GM12878 (cell line): ENCODE results near the gene PHLDA3. TPM values are rescaled to one million over a fixed set of nuclear protein-coding genes. Genes with fewer than 3 reads are reported as not detected.

ENCODE experiments used
- ATAC-seq: fragments of 200-7000 bp; cut with Tn5 transposase; 3 replicates; pipeline ENCODE4 v1.9.1; 2020; ENCODE audit warnings: mild to moderate bottlenecking, moderate library complexity
- BruUV-seq: library from RNA; stranded (reverse); fragments of 400-500 nt; replicated peaks from 2 replicates; lab custom pipeline; 2021; lab: Mats Ljungman, UMichigan
- CTCF ChIA-PET: fragments of 300-600 bp; sonication (Branson Sonifier 250); formaldehyde crosslinking; extraction: SDS; loops from one replicate; lab custom pipeline; 2021; ENCODE audit warnings: inconsistent platforms; lab: Yijun Ruan, JAX
- POLR2A ChIA-PET: fragments of 350-600 bp; formaldehyde crosslinking; extraction: SDS; loops from one replicate; lab custom pipeline; 2021; ENCODE audit warnings: inconsistent platforms; lab: Charles Lee
- RAD21 ChIA-PET: fragments of 300-600 bp; sonication (Branson Sonifier 250); formaldehyde crosslinking; loops from one replicate; lab custom pipeline; 2023; ENCODE audit warnings: antibody characterized with exemption; ENCODE audit not compliant: unreplicated experiment; lab: Charles Lee
- SMC1A ChIA-PET: fragments of 300-600 bp; sonication (Branson Sonifier 250); formaldehyde crosslinking; loops from one replicate; lab custom pipeline; 2023; ENCODE audit not compliant: unreplicated experiment, uncharacterized antibody; lab: Charles Lee
- DNase-seq: peaks from one replicate; pipeline ENCODE4 v3.0.0-alpha.2; 2011; ENCODE audit warnings: low read depth, low spot score
- FAIRE-seq: peaks from 3 replicates; lab custom pipeline; 2011; peaks lifted over from hg19 to GRCh38; lab: Jason Lieb, UNC
- H2AFZ ChIP-seq: 2 replicates; pipeline ENCODE4 v1.6.0; 2011; ENCODE audit warnings: low read depth, low read length, control low read depth; ENCODE audit not compliant: control insufficient read depth
- H3K27ac ChIP-seq: 2 replicates; pipeline ENCODE4 v1.5.1; 2011; ENCODE audit warnings: control low read depth; ENCODE audit not compliant: control insufficient read depth, insufficient read depth
- H3K27me3 ChIP-seq, 2 experiments: replicated peaks in 1 of 2; 2 replicates each; pipeline versions ENCODE4 v1.6.0 to v1.6.1; 2011; ENCODE audit warnings: low read length in 1 of 2; ENCODE audit not compliant: control insufficient read depth in 2 of 2, insufficient read depth in 2 of 2
- H3K36me3 ChIP-seq, 2 experiments: 2 replicates each; pipeline ENCODE4 v1.5.1; 2011; ENCODE audit warnings: low read length in 1 of 2; ENCODE audit not compliant: control insufficient read depth in 2 of 2, insufficient read depth in 2 of 2
- H3K4me1 ChIP-seq: 2 replicates; pipeline ENCODE4 v1.6.1; 2011; ENCODE audit warnings: mild to moderate bottlenecking, low read length, moderate library complexity, mixed read lengths; ENCODE audit not compliant: control insufficient read depth, insufficient read depth
- H3K4me2 ChIP-seq: 2 replicates; pipeline ENCODE4 v1.6.0; 2011; ENCODE audit warnings: control low read depth; ENCODE audit not compliant: control insufficient read depth, insufficient read depth
- H3K4me3 ChIP-seq: fragments of 200-600 bp; sonication (generic); 2 replicates; pipeline ENCODE4 v1.5.1; 2016
- H3K79me2 ChIP-seq: 2 replicates; pipeline ENCODE4 v1.6.0; 2011; ENCODE audit warnings: low read length; ENCODE audit not compliant: control insufficient read depth, insufficient read depth
- H3K9ac ChIP-seq: 2 replicates; pipeline ENCODE4 v1.8.0; 2011; ENCODE audit warnings: low read length, control low read depth, mixed read lengths; ENCODE audit not compliant: control insufficient read depth, insufficient read depth
- H3K9me3 ChIP-seq: replicated peaks from 3 replicates; pipeline ENCODE4 v1.5.1; 2011; ENCODE audit warnings: mild to moderate bottlenecking, low read length; ENCODE audit not compliant: control insufficient read depth, insufficient read depth
- H4K20me1 ChIP-seq: 2 replicates; pipeline ENCODE4 v1.6.0; 2011; ENCODE audit not compliant: control insufficient read depth, insufficient read depth
- BACH1 ChIP-seq: fragments of 450-650 bp; IDR thresholded peaks from 2 replicates; pipeline ENCODE4 v1.6.1; 2017; ENCODE audit warnings: mild to moderate bottlenecking, borderline replicate concordance
- CEBPB ChIP-seq, 2 experiments: fragments of 150-350 bp in 1 of 2; IDR thresholded peaks; 2 replicates each; pipeline ENCODE4 v1.6.1; 2012 to 2014; ENCODE audit warnings: low read depth in 2 of 2, low read length in 2 of 2, borderline replicate concordance in 1 of 2, inconsistent platforms in 1 of 2
- CEBPZ ChIP-seq: fragments of 150-350 bp; IDR thresholded peaks from 2 replicates; pipeline ENCODE4 v1.6.1; 2016; ENCODE audit warnings: low read depth, low read length
- CHD4 ChIP-seq: fragments of 200-600 bp; sonication (generic); IDR thresholded peaks from 2 replicates; pipeline ENCODE4 v1.6.1; 2016; ENCODE audit warnings: mild to moderate bottlenecking
- E2F4 ChIP-seq: IDR thresholded peaks from 2 replicates; pipeline ENCODE4 v1.6.1; 2012; ENCODE audit warnings: low read depth, low read length, improper control_type of control experiment
- EED ChIP-seq: sonication (generic); IDR thresholded peaks from 2 replicates; pipeline ENCODE4 v1.6.1; 2016; ENCODE audit warnings: antibody characterized with exemption, low read depth
- ESRRA ChIP-seq: IDR thresholded peaks from 2 replicates; pipeline ENCODE4 v1.6.1; 2012; ENCODE audit warnings: mild to moderate bottlenecking, low read length, improper control_type of control experiment
- HDAC6 ChIP-seq: fragments of 200-600 bp; sonication (generic); IDR thresholded peaks from one replicate; pipeline ENCODE4 v1.8.0; 2017; ENCODE audit warnings: antibody characterized with exemption; ENCODE audit not compliant: unreplicated experiment
- JUND ChIP-seq: IDR thresholded peaks from 2 replicates; pipeline ENCODE4 v1.6.1; 2012; ENCODE audit warnings: low read depth, mild to moderate bottlenecking, low read length, improper control_type of control experiment, moderate library complexity
- MEF2A ChIP-seq: IDR thresholded peaks from 2 replicates; pipeline ENCODE4 v1.6.1; 2011; ENCODE audit warnings: low read depth, mild to moderate bottlenecking, low read length, moderate library complexity; ENCODE audit not compliant: insufficient read depth
- MYB ChIP-seq: fragments of 150-350 bp; IDR thresholded peaks from 2 replicates; pipeline ENCODE4 v1.6.1; 2014; ENCODE audit warnings: mild to moderate bottlenecking, low read depth, low read length, borderline replicate concordance
- NR2F1 ChIP-seq: fragments of 450-650 bp; conservative IDR thresholded peaks from 2 replicates; pipeline ENCODE4 v1.6.1; 2017; ENCODE audit warnings: mild to moderate bottlenecking
- PAX8 ChIP-seq: fragments of 450-650 bp; IDR thresholded peaks from 2 replicates; pipeline ENCODE4 v1.6.1; 2017; ENCODE audit warnings: mild to moderate bottlenecking, moderate library complexity
- PBX3 ChIP-seq: IDR thresholded peaks from 2 replicates; pipeline ENCODE4 v1.6.1; 2011; ENCODE audit warnings: mild to moderate bottlenecking, low read depth, low read length, moderate library complexity; ENCODE audit not compliant: insufficient replicate concordance
- RB1 ChIP-seq: fragments of 450-650 bp; formaldehyde crosslinking; IDR thresholded peaks from 2 replicates; pipeline ENCODE4 v1.6.1; 2017; ENCODE audit warnings: mild to moderate bottlenecking, borderline replicate concordance
- RUNX3 ChIP-seq: IDR thresholded peaks from 2 replicates; pipeline ENCODE4 v1.6.1; 2012; ENCODE audit warnings: low read length, inconsistent platforms
- SMAD1 ChIP-seq: fragments of 450-650 bp; IDR thresholded peaks from 2 replicates; pipeline ENCODE4 v1.6.1; 2018; ENCODE audit warnings: mild to moderate bottlenecking, low read depth; ENCODE audit not compliant: partially characterized antibody
- STAT1 ChIP-seq: fragments of 450-650 bp; conservative IDR thresholded peaks from 2 replicates; pipeline ENCODE4 v1.6.1; 2014; ENCODE audit warnings: antibody characterized with exemption, mild to moderate bottlenecking
- TARDBP ChIP-seq: IDR thresholded peaks from 2 replicates; pipeline ENCODE4 v1.6.1; 2016; ENCODE audit warnings: borderline replicate concordance
- ZNF24 ChIP-seq: fragments of 450-650 bp; IDR thresholded peaks from 2 replicates; pipeline ENCODE4 v1.6.1; 2017; ENCODE audit warnings: antibody characterized with exemption, mild to moderate bottlenecking
- WGBS: methylation state at CpG from one replicate; pipeline ENCODE4 v1.1.6; 2016; ENCODE audit warnings: low lambda C conversion rate; ENCODE audit not compliant: insufficient replicate concordance, insufficient coverage; ENCODE audit errors: missing lambda C conversion rate; 5-methylcytosine and 5-hydroxymethylcytosine counted together
- in situ Hi-C: fragments of 300-500 bp; cut with MboI; formaldehyde crosslinking; loops from 9 replicates; pipeline ENCODE4 v1.14.3; 2018; ENCODE audit warnings: mixed read lengths
- intact Hi-C: fragments of 100-400 bp; cut with micrococcal nuclease; formaldehyde crosslinking; loops from one replicate; pipeline ENCODE4 v1.14.2; 2022; ENCODE audit not compliant: unreplicated experiment
- polyA plus RNA-seq, 11 experiments: library from polyadenylated mRNA; depleted of rRNA in 4 of 11; unstranded in 6 of 11; stranded (reverse) in 5 of 11; fragments of >200 nt; fragmentation: Nextera tagmentation in 4 of 11; fragmentation: Illumina TruSeq in 1 of 11; extraction: Ambion mirVana in 4 of 11; extraction: Trizol in 1 of 11; gene quantifications; 1 replicate in 1 of 11; 2 replicates in 10 of 11; pipeline versions ENCODE4 v1.2.1 to v1.2.3, GENCODE V29; 2011 to 2016; ENCODE audit warnings: inconsistent platforms in 2 of 11, missing spikeins in 2 of 11, low read depth in 1 of 11
- total RNA-seq, 4 experiments: library from RNA; depleted of rRNA in 3 of 4; stranded (reverse); fragments of >200 nt in 3 of 4; fragmentation: Illumina TruSeq in 1 of 4; extraction: Trizol in 1 of 4; gene quantifications; 2 replicates each; pipeline versions ENCODE4 v1.2.1 to v1.2.3, GENCODE V29; 2013 to 2021

The PHLDA3 gene
- total and polyA plus RNA-seq, 10 of the 15 experiments (the other 5 are each of a cell fraction or from before 2014, with no cell fraction given) = 0.60 to 57.4 (median 21.8) TPM

- FAIRE-seq (no peak), ATAC-seq (no peak), DNase-seq (no peak)
- ChIA-PET CTCF (interaction anchor here (0.8 to 2.4 kb wide), 9 partner anchors 8 to 94 kb away, joined by 3 to 8 read pairs (median 5); no protein-coding TSS in a partner anchor), RAD21 (interaction anchor here (1.0 to 2.7 kb wide), 3 partner anchors 10 to 33 kb away, joined by 3 to 12 read pairs (median 4); no protein-coding TSS in a partner anchor), POLR2A (interaction anchor here (0.6 to 0.7 kb wide), 2 partner anchors 189 to 408 kb away, joined by 3 to 5 read pairs; no protein-coding TSS in a partner anchor), SMC1A (interaction anchor here (0.6 to 1.8 kb wide), 5 partner anchors 13 to 85 kb away, joined by 3 to 5 read pairs (median 4); no protein-coding TSS in a partner anchor)
- Histone ChIP-seq H3K4me3 (no peak overlapping the region), H3K9ac (no peak overlapping the region), H4K20me1 (no peaks in the 10 kb centered on the region), H3K27ac (no peak overlapping the region), H3K9me3 (no peaks in the 10 kb centered on the region), H3K4me2 (no peak overlapping the region), H2AFZ (no peak overlapping the region), H3K79me2 (no peaks in the 10 kb centered on the region), H3K36me3 (no peaks in the 10 kb centered on the region), H3K4me1 (peaks cover 8% of the 10 kb centered on the region), H3K27me3 (no peaks in the 10 kb centered on the region; a peak in 2 of 4 replicates)
- WGBS = 33% methylated on average over 3 of the region's 3 CpGs
- no peak for TF ChIP-seq MEF2A
- TF ChIP-seq MYB = no peak
- no peak for TF ChIP-seq TARDBP
- no peak for TF ChIP-seq PBX3
- no peak for TF ChIP-seq PAX8
- no peak for TF ChIP-seq SMAD1
- no peak for TF ChIP-seq CHD4
- no peak for TF ChIP-seq ZNF24
- TF ChIP-seq NR2F1 = no peak
- TF ChIP-seq RUNX3 = no peak
- no peak for TF ChIP-seq RB1
- TF ChIP-seq CEBPZ = no peak
- TF ChIP-seq E2F4 = no peak
- TF ChIP-seq STAT1 = no peak
- no peak for TF ChIP-seq ESRRA
- TF ChIP-seq CEBPB (IDR thresholded peaks at IDR 0.05; ENCODE audit: borderline replicate concordance in 1 of 2, low read depth in 2 of 2, low read length in 2 of 2) = no peak
- TF ChIP-seq JUND = no peak
- TF ChIP-seq HDAC6 = no peak
- TF ChIP-seq EED = no peak
- TF ChIP-seq BACH1 = no peak
- intact Hi-C loops (no loop called here), in situ Hi-C loops (no loop called here)
- no TSS peak for BruUV-seq
Measured at GRCh38 chr1:201418461-201418860, 50.5 kb downstream of the PHLDA3 start.
